Measurements from ENCODE around the gene FURIN.
"Not testable (repeated sequence)": the region's sequence is repeated elsewhere in the genome, so short reads cannot be mapped to it uniquely, and the experiment has no call there.

The FURIN gene

DNA sequence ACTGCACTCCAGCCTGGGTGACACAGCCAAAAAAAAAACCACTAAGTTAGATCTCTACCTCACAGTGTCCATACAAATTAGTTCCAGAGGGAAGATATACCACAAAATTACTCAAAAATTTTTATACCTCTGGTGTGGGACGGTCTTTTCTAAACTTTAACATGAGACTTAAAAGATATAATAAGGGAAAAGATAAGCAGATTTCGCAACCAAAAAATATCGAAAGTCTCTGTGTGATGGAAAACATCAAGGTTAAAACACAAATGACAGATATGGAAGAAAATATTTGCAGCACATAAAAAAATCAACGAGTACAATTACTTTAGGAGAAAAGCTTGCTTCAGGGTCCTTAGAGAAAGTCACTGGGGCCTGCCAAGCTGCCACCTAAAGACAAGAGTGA is 53.5 kb downstream of the FURIN start:
- DNase-seq, result no peak

DNA sequence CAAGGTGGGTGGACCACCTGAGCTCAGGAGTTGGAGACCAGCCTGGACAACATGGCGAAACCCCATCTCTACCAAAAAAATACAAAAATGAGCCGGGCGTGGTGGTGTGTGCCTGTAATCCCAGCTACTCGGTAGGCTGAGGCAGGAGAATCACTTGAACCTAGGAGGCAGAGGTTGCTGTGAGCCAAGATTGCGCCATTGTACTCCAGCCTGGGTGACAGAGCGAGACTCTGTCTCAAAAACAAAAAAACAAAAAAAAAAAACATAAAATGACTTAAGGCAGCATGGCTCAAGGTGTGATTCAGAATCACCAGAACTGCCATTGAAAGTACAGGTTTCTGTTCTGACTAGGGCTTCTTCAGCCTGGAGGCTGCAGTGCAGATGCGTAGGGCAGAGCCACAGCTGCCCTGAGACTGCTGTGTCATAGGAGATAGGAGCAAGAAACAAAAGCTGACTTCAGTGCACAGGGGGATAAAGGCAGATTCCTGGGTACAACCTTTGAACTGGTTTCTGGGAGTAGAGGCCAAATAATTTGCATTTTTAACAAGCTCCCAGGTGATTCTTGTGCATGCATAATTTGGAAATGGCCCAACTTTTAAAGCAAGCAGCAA is 54.4 kb downstream of the FURIN start:
- DNase-seq, result not testable (repeated sequence)

DNA sequence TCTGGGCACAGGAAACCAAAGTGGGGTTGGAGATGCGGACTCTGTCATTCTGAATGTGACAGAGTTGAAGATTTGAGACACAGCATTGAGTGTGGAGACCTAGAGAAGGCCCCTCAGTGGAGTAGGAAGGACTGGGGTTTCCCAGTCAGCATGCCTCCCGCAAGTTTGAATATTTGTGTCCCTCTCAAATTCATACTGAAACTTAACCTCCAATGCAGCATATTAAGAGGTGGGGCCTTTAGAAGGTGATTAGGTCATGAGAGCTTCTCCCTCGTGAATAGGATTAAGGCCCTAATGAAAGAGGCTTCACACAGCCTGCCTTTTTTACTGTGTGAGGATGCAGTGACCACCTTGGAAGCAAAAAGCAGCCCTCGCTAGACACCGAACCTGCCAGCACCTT is 56.0 kb downstream of the FURIN start:
- no peak for DNase-seq

DNA sequence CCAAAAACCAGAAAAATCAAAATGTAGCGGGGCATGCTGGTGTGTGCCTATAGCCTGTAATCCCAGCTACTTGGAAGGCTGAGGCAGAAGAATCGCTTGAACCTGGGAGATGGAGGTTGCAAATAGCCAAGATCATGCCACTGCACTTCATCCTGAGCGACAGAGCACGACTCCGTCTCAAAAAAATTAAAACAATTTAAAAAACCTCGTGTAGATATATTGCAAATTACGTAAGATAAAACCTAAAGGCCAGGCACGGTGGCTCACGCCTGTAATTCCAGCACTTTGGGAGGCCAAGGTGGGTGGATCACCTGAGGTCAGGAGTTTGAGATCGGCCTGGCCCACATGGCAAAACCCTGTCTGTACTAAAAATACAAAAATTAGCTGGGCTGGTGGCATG is 58.4 kb downstream of the FURIN start:
- not testable (repeated sequence) for DNase-seq

DNA sequence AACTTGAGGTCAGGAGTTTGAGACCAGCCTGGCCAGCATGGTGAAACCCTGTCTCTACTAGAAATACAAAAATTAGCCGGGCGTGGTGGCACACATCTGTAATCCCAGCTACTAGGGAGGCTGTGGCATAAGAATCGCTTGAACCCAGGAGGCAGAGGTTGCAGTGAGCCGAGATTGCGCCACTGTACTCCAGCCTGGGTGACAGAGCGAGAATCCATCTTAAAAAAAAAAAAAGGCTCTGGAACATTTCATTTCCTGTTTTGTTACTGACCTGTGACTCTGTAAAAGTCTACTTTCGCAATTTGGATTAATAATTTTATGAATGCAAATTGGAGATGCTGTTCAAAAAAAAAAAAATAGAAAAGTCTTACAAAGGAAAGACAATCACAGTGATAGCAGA is 59.7 kb downstream of the FURIN start:
- not testable (repeated sequence) for DNase-seq

DNA sequence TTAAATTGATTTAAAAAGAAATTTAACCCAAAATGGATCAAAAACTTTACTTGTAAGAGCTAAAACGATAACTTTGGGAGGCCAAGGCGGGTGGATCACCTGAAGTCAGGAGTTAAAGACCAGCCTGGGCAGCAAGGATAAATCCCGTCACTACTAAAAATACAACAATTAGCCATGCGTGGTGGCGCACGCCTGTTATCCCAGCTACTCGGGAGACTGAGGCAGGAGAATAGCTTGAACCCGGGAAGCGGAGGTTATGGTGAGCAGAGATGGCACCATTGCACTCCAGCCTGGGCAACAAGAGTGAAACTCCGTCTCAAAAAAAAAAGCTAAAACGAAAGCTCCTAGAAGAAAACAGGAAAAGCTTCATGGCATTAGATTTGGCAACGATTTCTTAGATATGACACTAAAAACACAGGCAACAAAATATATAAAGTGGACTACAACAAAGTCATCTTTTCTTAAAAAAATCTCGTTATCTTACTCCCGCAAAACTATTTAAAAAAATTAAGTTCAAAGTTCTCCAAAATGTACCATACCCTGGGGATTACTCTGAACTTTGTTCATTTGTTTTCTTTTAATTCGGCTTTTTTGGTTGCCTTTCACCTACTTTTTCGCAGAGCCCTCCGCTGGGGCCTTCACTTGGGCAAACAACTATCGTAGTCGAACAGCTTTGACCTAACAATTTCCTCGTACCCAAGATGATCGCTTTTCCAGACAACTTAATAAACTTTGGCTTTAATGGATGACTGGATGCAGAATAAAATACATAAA is 61.0 kb downstream of the FURIN start:
- DNase-seq, result no peak

DNA sequence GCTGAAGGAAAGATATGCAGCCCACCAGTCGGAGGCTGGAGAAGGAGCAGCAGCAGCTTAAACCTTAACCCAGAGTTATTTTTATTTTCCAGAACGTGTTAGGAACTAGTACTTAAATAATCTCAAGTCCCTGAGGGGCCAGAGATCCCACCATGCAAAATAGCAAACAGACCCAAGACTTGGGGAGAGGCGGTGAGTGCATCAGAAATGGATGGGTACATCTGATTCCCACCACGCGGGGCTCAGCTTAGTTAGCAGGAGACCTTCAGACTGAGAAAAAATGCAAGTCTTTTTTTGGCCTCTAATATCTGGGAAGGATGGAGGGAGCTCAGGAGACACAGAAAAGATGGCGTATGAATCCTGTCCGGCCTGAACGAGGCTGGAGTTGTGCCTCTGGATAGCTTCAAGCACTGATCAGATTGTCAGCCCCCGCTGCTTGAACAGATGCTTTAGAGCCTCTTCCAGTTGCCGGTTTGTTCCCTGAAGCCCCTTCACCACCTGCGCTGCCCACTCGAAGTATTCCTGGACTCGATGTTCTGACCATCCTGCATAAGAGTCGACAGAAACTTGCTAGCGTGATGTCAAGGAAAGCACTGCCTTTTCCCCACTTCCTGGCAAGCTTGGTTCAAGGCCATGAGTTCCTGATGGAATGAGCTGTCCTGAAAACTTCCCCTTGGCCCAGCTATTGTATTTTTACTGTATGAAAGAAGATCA is 62.6 kb downstream of the FURIN start:
- no peak for DNase-seq

DNA sequence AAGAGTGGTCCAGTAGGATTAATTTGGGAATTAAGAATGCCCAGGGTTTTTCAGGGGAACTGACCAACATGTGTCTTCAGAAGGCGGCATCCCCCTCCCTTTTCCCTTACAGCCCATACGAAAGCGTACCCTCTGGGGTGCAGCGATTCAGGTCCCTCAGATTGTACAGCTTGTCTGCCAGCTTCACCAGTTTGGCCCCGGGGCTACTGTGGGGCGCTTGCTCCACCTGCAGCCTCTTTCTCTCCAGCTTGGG is 63.1 kb downstream of the FURIN start:
- DNase-seq, result no peak

DNA sequence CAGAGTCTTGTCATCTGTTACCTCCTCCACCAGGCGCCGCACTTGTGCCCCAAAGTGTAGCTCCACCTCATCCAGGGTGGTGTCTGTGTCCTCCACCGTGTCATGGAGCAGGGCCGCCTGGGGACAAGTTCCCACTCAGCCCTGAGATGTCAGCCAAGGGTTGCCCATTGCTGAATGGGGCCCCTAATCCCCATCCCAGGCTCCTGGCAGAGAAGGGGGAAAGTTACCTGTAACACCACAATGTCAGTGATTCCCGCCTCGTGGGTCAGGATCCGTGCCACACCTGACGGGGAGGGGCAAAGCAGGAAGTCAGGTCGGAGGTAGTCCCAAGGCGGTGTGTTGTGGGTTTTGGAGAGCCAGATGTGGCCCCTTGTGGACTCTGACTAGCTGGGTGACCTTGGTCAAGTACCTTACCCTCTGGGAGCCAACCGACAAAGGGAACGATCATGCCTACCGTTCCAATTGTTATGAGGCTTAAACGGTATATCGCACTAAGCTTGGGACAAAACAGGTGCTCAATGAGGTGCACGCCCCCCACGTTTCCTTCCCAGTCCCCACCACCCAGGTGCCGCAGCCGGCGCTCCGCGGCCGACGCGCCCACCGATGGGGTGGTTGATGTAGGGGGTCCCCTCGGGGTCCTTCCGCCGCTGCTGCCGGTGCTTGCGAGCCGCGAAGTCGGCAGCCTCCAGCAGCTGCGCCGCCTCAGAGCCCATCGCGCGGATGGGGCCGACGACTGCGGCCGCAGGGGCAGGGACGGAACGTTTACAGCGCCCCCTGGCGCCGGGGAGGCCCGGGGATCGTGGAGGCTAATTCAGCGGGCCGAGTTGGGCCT is 63.7 kb downstream of the FURIN start, which contains the start of gene HDDC3:
Gene HDDC3, minus strand, starts transcription at position 722 of the 832 bp plus-strand sequence. Its CDS starts 9 bp downstream, at position 713.
- peak; percentile 84 for DNase-seq

DNA sequence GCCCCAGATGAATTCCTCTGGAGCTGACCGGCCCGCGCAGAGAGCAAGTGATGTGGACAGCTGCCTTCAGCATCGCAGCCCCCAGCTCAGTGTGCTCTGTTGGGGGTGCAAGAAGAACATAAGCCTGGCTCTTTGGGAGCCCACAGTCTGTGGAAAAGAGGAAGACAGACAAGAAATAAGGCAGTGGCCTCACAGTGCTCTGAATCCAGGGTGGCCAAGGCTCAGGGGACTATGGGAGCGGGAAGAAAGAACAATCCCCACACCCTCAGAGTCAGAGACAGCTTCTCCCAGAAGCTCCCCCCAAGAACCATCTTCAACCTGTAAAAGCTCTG is 64.2 kb downstream of the FURIN start:
- no peak for DNase-seq

Measured in activated effector memory CD4-positive, alpha-beta T cell treated with Interleukin-2 at 50 U/mL for 16 hours (primary cell).